NCI-H2196 (cell line): ENCODE measurements around the gene EFEMP2.
"Not testable (repeated sequence)": the region's sequence is repeated elsewhere in the genome, so short reads cannot be mapped to it uniquely, and the experiment has no call there.

ENCODE experiments used
- DNase-seq: peaks from one replicate; lab custom pipeline; 2025; ENCODE audit not compliant: unreplicated experiment; lab: John Stamatoyannopoulos, UW

The EFEMP2 gene

DNA sequence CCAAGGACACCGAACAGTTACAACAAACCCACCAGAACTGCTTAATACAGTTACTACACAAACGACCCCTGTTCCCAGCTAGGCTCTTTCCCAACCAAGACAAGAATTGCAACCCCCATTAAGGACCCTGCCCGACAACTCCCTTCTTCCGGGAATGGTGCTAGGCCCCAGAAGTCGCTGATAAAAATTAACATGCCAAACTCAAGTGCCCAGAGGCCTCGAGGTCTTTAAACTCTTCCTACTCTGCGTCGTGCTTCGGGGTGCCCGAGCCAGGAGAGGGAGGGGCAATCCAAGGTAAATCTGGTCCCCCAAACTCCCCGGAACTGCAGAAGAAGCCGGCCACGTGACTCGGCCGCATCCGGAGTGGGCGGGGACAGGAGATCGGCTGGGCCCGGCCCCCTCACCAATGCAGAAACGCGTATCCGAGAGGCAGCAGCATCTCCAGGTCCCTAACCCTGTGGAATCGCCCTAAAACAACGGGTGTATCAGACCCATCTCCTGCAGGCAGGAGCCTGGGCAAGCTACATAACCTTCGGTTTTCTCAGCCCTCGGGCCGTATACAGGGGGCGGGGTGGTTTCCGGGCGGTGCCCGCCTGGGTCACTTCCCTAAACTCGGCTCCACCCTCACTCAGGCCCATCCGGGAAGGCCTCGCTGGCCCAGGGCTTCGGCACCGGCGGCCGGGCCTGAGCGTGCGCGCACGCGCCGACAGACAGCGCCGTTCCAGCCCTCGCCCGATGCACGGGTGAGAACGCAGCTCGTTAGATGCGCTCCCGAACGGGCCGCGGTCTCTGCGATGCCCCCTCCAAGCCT is 15.7 kb downstream of the EFEMP2 start:
- peak; percentile 73 for DNase-seq

- DNase-seq: no peak
Observed at GRCh38 chr11:65855927-65856363, 16.7 kb downstream of the EFEMP2 start.

DNA sequence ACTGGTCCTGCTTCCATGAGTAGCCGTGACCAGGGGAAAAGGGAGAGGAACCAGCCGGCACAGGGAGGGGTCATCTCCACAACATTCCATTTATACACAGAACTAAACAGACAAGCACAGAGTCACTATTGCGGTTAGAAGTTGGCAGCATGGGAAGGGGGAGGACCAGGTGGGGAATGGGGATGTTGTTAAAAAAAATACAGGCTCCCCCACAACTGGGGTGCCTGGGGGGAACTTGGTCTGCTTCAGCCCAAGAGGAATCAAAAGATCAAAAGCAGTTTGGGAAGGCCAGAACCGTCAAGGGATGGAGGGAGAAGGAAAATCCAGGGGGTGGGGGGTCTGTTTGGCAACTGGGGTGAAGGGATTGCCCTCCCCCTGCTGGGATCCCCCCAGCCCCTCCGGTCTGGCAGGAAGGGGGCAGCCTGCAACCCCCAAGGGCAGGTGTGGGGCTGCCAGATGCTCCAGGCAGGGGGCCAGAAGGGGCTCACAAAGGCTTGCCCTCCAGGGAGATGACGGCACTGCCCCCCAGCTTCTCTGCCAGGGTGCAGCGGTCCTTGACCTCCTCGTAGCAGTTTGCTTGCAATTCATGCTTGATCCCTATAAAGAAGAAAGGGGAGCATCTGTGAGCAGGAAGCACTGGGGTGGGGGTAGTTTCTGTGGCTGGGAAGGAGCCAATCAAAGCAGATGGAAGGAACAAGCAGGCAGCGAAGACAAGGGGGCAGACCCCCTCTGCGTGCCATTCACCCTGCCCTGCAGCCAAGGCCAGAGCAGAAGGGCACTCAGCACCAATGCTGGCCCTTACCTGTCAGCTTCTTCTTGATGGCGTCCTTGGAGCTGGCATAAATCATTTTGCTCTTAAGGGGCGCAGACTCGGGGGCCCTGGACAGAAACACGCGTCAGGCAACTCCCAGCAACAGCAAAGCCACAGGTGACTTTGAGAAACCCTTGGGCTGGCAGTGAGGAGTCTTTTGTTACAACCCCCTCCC is 17.5 kb downstream of the EFEMP2 start:
- DNase-seq: no peak

GRCh38 chr11:65854161-65854592 is 18.4 kb downstream of the EFEMP2 start:
- no peak for DNase-seq

GRCh38 chr11:65853246-65853979 is 19.2 kb downstream of the EFEMP2 start:
- DNase-seq: no peak

GRCh38 chr11:65852508-65853245 is 19.9 kb downstream of the EFEMP2 start:
- DNase-seq: no peak

DNA sequence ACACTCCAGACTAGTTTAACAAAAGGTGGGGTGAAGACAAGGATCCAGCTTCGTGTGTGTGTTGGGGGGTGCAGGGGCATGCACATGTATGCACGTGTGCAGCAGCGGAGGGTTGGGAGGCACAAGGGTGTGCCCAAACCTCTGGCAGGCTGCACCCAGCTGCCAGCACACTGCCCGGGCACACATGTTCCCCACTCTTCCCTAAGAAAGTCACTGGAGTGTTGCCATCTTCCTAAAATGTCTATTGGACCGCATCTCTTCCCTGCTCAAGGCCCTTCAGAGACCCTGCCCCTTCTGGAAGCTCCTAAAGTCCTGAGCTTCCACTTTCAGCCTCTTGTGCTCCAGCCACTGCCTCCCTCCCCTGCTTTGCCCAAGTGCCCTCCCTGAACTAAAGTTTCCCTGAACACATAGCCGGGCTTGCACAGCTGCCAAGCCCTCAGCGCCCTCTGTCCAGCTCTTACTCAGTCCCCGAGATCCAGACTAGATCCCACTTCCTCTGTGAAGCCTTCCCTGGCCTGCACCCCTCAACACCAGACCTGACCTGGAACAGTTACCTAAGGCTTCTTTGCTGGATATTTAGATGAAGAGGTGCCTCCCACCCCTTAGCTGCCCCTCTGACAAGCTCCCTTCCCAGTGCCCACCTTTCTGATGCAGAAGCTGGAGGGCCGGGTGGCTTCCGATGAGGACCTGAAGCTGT is 20.6 kb downstream of the EFEMP2 start:
- DNase-seq: no peak

GRCh38 chr11:65851083-65851579 is 21.5 kb downstream of the EFEMP2 start:
- no peak for DNase-seq

DNA sequence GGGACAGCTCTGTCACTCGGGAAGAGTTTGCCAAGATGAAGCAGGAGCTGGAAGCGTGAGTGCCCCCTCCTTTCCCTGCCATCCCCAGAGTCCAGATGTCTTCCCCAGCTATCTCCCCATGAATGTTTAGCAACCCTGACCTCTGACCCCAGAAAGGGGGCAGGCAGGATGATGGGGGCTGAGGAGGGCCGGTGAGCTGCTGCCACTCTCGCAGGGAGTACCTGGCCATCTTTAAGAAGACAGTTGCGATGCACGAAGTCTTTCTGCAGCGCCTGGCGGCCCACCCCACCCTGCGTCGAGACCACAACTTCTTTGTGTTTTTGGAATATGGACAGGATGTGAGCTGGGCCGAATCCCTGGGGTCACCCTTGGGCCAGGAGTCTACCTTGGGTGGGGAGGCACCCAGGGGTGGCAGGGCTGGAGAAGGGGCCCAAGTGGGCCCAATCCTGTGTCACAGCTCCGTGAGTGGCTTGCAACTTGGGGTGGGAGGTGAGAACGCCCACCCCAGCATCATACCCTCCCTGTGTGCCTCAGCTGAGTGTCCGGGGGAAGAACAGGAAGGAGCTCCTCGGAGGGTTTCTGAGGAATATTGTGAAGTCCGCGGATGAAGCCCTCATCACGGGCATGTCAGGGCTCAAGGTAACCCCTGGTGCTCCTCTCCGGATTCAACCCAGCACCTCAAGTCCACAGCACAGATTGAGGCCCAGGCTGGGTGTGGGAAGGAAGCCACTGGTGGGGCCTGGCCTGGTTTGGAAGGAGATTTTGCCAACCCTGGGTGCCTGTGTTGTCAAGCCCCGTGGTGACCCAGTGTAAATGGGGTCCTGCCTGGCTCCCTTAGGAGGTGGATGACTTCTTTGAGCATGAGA is 22.1 kb downstream of the EFEMP2 start:
- no peak for DNase-seq

DNA sequence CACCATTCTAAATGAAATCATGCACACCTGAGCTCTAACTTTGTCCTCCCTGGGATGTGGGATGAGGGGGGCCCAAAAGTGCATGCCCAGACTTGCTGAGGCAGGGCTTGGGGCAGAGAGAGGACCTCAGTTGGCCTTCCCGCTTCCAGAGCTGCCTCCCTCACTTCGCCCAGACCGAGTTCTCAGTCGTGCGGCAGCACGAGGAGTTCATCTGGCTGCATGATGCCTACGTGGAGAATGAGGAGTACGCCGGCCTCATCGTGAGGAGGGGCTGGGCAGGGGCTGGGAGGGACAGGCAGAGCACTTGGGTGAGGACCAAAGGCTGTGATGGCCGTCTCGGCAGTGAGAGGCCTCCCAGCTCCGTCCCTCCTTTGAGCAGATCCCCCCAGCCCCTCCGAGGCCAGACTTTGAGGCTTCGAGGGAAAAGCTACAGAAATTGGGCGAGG is 22.8 kb downstream of the EFEMP2 start:
- DNase-seq: no peak

- DNase-seq: no peak
Observed at GRCh38 chr11:65849366-65849765, 23.2 kb downstream of the EFEMP2 start.

DNA sequence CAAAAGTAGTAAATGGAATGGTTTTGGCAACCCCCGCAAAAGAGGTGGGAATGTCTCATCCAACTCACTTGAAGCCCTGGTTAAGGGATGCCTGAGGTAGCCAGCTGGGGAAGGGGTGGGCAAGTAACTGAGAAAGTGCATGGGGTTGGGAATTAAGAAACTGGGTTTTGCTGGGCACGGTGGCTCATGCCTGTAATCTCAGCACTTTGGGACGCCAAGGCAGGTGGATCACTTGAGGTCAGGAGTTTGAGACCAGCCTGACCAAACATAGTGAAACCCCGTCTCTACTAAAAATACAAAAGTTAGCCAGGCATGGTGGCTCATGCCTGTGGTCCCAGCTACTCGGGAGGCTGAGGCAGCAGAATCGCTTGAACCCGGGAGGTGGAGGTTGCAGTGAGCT is 23.9 kb downstream of the EFEMP2 start:
- not testable (repeated sequence) for DNase-seq

DNA sequence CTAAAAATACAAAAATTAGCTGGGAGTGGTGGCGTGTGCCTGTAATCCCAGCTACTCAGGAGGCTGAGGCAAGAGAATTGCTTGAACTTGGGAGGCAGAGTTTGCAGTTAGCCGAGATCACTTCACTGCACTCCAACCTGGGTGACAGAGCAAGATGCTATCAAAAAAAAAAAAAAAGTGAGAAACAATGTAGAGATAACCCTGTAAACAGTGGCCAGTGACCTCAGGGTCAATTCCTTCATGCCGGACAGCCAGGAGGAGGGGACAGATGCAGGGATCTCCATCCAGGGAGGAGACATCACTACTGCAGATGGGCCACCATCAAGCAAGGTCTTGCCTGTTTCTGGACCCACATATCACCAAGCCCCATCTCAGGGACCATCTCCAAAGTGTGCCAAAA is 24.9 kb downstream of the EFEMP2 start:
- no peak for DNase-seq

DNA sequence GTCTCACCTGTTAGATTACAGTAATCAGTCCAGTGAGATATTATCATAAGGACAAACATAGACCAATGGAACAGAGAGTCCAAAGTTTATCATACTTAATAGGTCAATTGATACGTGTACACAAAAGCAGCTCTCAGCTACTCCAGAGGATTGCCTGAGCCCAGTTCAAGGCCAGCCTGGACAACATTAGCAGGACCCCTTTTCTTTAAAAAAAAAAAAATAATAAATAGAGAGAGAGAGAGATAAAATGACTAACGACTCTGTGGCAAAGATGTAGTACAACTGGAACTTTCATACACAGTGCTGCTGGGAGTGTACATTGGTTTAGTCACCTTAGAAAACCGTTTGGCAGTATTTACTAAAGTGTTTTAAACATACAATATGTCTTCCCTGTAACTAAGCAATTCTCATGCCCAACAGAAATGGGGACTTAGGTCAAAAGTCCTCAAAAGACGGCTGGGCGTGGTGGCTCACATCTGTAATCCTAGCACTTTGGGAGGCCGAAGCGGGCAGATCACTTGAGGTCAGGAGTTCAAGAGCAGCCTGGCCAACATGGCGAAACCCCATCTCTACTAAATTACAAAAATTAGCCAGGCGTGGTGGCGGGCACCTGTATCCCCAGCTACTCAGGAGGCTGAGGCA is 28.2 kb downstream of the EFEMP2 start:
- no peak for DNase-seq

DNA sequence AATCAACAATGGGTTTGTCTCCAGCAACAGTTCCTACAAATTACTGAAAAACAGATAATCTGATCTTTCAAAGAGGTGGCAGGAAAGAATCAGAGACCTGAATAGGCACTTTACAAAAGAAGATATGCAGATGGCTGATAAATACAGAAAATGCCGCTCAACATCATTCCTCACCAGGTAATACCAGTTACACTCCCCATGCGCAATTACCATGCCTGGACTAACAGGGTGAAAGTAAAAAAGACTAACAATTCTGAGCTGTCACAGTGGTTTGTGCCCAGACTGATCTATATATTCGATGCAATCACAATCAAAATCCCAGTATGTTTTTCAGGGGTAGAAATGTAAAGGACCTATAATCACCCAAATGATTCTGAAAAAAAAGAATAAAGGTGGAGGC is 28.8 kb downstream of the EFEMP2 start:
- no peak for DNase-seq

DNA sequence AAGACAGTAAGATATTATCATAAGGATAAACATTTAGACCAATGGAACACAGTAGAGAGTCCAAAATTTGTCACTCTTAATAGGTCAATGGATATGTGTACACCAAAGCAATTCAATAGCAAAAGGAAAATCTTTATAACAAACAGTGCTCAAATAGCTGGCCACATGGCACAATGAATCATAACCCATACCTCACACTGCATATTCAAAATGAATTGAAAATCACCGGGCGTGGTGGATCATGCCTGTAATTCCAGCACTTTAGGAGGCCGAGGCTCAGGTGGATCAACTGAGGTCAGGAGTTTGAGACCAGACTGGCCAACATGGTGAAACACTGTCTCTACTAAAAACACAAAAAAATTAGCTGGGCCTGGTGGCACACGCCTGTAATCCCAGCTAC is 30.5 kb downstream of the EFEMP2 start:
- no peak for DNase-seq

DNA sequence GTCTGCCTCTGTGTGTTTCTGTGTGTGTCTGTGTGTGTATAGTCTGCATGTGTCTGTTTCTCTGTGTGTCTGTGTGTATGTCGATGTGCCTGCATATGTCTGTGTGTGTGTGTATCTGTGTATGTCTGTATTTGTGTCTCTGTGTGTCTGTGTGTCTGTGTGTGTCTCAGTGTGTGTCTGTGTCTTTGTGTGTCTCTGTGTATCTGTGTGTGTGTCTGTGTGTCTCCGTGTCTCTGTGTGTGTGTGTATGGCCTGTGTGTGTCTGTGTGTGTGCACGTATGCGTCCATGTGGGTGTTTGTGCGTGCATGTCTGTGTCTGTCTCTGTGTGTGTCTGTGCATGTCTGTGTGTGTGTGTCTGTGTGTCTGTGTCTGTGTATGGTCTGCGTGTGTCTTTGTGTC is 38.4 kb downstream of the EFEMP2 start:
- DNase-seq: no peak
